C4-2B (cell line): ENCODE measurements around the gene ISG20L2.

Experiments used
- ZFX ChIP-seq: fragments of 450-650 bp; IDR thresholded peaks from 2 replicates; pipeline ENCODE4 v1.6.1; 2017
- TF ChIP-seq, protein P1 (sequence below): fragments of 450-650 bp; conservative IDR thresholded peaks from 2 replicates; pipeline ENCODE4 v1.5.1; 2017; ENCODE audit warnings: mild to moderate bottlenecking

GRCh38 chr1:156675210-156676113 is 53.1 kb downstream of the ISG20L2 start:
- TF ChIP-seq, protein P1, sequence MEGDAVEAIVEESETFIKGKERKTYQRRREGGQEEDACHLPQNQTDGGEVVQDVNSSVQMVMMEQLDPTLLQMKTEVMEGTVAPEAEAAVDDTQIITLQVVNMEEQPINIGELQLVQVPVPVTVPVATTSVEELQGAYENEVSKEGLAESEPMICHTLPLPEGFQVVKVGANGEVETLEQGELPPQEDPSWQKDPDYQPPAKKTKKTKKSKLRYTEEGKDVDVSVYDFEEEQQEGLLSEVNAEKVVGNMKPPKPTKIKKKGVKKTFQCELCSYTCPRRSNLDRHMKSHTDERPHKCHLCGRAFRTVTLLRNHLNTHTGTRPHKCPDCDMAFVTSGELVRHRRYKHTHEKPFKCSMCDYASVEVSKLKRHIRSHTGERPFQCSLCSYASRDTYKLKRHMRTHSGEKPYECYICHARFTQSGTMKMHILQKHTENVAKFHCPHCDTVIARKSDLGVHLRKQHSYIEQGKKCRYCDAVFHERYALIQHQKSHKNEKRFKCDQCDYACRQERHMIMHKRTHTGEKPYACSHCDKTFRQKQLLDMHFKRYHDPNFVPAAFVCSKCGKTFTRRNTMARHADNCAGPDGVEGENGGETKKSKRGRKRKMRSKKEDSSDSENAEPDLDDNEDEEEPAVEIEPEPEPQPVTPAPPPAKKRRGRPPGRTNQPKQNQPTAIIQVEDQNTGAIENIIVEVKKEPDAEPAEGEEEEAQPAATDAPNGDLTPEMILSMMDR: no peak
- no peak for TF ChIP-seq ZFX
